GM12864 (cell line): ENCODE measurements around the gene GFI1B.
A peak's percentile ranks its signal among the peaks of the same experiment; 100 is the strongest.

Source experiments
- DNase-seq: peaks from one replicate; pipeline ENCODE4 v3.0.0-alpha.2; 2011; ENCODE audit warnings: low read depth
- H3K4me3 ChIP-seq: 2 replicates; pipeline ENCODE4 v1.5.1; 2011; ENCODE audit warnings: mild to moderate bottlenecking, low read depth, low read length, control low read depth
- TF ChIP-seq, protein P1 (sequence below): IDR thresholded peaks from 2 replicates; pipeline ENCODE4 v1.5.1; 2011; ENCODE audit warnings: low read depth, mild to moderate bottlenecking, moderate library complexity, low read length, control low read depth, inconsistent platforms; ENCODE audit errors: missing control alignments

The GFI1B gene

DNA sequence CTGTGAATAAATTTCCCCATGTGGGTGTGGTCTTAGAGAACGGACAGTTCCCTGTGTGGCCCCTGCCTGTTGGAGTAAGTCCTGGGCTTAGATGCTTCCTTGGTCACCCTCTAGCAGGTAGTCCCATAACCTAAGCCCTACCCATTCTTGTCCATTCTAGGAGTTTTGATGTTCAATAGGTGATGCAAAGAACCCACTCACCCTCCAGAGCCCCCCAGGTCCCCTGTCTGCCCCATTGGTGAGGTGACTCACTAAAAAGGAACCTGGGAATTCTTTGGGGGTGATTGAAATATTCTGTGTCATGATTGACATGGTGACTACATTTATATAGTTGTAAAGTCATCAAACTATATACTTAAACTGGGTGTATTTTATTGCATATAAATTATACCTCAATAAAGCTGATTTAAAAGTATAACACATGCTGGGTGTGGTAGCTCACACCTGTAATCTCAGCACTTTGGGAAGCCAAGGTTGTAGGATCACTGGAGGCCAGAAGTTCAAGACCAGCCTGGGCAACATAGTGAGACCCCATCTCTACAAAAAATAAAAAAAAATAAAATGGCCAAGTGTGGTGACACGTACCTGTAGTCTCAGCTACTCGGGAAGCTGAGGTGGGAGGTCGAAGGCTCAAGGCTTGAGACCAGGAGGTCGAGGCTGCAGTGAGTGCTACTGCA is 31.6 kb downstream of the GFI1B start:
- TF ChIP-seq, protein P1, sequence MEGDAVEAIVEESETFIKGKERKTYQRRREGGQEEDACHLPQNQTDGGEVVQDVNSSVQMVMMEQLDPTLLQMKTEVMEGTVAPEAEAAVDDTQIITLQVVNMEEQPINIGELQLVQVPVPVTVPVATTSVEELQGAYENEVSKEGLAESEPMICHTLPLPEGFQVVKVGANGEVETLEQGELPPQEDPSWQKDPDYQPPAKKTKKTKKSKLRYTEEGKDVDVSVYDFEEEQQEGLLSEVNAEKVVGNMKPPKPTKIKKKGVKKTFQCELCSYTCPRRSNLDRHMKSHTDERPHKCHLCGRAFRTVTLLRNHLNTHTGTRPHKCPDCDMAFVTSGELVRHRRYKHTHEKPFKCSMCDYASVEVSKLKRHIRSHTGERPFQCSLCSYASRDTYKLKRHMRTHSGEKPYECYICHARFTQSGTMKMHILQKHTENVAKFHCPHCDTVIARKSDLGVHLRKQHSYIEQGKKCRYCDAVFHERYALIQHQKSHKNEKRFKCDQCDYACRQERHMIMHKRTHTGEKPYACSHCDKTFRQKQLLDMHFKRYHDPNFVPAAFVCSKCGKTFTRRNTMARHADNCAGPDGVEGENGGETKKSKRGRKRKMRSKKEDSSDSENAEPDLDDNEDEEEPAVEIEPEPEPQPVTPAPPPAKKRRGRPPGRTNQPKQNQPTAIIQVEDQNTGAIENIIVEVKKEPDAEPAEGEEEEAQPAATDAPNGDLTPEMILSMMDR = no peak
- H3K4me3 ChIP-seq = no peak overlapping the region
- no peak for DNase-seq

GRCh38 chr9:133014696-133015095 is 36.2 kb downstream of the GFI1B start:
- TF ChIP-seq, protein P1 = no peak
- no peak for DNase-seq
- no peak overlapping the region for H3K4me3 ChIP-seq

GRCh38 chr9:133023117-133023890 is 44.8 kb downstream of the GFI1B start:
- TF ChIP-seq, protein P1 = no peak
- no peak overlapping the region for H3K4me3 ChIP-seq
- no peak for DNase-seq

GRCh38 chr9:133026426-133026825 is 47.9 kb downstream of the GFI1B start:
- TF ChIP-seq, protein P1 = no peak
- DNase-seq = no peak
- no peak overlapping the region for H3K4me3 ChIP-seq

- H3K4me3 ChIP-seq = no peak overlapping the region
- TF ChIP-seq, protein P1 = no peak
- DNase-seq = no peak
These were observed 48.6 kb downstream of the GFI1B start for GRCh38 chr9:133027134-133027533.

GRCh38 chr9:133028221-133028620 is 49.7 kb downstream of the GFI1B start:
- TF ChIP-seq, protein P1 = no peak
- H3K4me3 ChIP-seq = no peak overlapping the region
- DNase-seq = no peak

DNA sequence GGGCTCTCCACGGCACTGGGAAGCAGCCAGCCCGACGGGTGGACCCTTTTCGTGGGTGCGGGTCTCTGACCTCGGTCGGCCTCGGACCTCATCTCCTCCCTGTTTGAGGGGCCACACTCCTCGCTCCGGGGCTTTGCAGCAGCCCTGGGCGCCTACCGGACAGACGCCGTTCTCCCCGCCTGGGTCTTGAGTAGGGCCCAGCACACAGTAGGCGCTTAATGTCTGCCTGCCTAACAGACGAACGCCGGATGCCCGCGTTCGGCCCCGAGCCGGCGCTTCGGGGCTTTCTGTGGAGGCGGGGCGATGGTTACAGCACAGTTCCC is 51.5 kb downstream of the GFI1B start:
- H3K4me3 ChIP-seq = peak overlapping the region; percentile 63
- DNase-seq = no peak
- TF ChIP-seq, protein P1 = no peak
